ENCODE data around the gene PDILT.

- no peak for TF ChIP-seq ZEB2 (IDR thresholded peaks at IDR 0.05)
- TF ChIP-seq ZSCAN29 (IDR thresholded peaks at IDR 0.05) = no peak
- no peak for TF ChIP-seq ATF2 (CRISPR knock-in tag; IDR thresholded peaks at IDR 0.05)
- TF ChIP-seq ETV1 (tag; conservative IDR thresholded peaks at IDR 0.05; ENCODE audit: low read depth) = no peak
- TF ChIP-seq FOS (IDR thresholded peaks at IDR 0.05; ENCODE audit: extremely low read depth, insufficient read length) = no peak
- no peak for TF ChIP-seq POLR2A (conservative IDR thresholded peaks at IDR 0.05)
- TF ChIP-seq ZNF232 (CRISPR knock-in tag; IDR thresholded peaks at IDR 0.05) = no peak
- no peak for TF ChIP-seq POLR2AphosphoS5 (IDR thresholded peaks at IDR 0.05; ENCODE audit: control insufficient read depth, insufficient read depth, low read depth, low read length)
These were observed 86.1 kb downstream of the PDILT start for GRCh38 chr16:20318437-20318836.
